NCI-H1048 (cell line): Measurements from ENCODE around the gene SAP130.
"Not testable (repeated sequence)": the region's sequence is repeated elsewhere in the genome, so short reads cannot be mapped to it uniquely, and the experiment has no call there.

Experiments
- DNase-seq: peaks from one replicate; lab custom pipeline; 2025; lab: John Stamatoyannopoulos, UW

SAP130 gene

GRCh38 chr2:127953128-127953718 lies 74.6 kb downstream of the SAP130 start:
- no peak for DNase-seq

DNA sequence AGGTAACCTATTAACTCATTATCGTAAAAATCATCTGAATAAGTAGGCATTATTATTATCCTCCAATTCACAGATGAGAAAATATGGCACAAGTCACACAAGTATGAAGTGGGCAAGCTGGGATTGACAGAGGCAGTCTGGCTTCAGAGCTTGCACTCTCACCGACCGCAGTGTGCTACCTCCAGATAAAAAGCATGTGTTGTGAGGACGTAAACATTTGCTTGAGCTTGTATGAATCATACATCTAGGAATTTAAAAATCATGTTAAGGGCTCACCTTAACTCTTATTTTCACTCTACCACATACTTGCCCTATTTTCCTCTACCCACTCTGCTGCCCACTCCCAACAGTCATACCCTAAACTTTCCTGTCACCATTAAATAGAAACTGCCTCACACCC lies 76.8 kb downstream of the SAP130 start:
- DNase-seq, result no peak

DNA sequence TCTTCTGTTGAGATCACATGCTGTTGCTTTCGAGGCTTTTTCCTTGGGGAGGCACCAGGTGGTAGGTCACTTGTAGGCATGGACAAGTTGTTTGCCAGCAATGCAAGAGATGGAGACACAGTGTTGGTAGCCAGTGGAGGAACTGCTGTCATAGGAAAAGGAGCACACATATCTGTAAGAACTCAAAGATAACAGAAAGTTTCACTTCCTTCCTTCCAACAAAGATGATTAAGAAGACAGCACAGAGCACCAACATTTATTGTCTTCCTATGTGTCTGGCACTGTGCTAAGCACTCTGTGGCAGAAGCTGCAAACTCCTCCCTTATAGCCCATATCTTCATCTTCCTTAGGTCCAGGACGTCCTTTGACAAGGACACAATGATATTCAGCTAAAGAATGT lies 77.6 kb downstream of the SAP130 start:
- no peak for DNase-seq

DNA sequence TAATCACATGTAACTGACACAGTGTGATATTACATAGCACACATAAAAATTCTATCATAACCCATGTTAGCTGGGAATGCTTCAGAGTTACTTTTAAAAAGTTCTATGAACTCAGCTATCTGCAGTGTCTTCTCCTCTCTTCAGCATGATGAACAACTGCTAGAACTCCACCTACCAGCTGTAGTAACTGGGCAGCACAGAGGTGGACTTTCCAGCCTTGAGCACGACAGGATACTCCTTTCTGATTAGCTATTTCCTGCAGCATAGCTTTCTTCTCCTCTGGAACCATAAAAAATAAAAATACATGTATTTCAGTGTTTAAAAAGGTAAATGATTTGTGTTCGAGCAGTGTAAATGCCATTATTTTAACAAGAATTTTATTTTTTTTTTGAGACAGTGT lies 82.6 kb downstream of the SAP130 start:
- DNase-seq, result no peak

GRCh38 chr2:127943186-127943585 lies 84.7 kb downstream of the SAP130 start:
- no peak for DNase-seq

DNA sequence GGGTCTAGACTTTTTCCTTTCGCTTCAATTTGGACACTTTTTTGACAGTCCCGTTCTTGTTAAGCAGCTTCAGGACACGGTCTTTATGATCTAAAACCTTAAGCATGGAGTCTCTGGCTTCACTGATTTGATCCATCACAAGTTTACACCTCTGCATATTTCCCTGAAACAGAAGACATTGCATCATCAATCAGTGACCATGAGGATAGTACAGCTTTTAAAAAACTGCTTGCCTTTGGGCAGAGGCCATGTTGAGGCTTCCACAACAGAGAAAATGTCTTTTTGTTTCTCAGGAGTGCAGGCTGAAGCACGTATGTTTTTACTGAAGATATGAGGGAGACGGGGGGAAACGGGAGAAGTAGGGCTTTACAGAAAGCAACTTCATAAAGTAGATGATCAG lies 85.9 kb downstream of the SAP130 start:
- no peak for DNase-seq

- no peak for DNase-seq
Measured at GRCh38 chr2:127941461-127941860, 86.4 kb downstream of the SAP130 start.

DNA sequence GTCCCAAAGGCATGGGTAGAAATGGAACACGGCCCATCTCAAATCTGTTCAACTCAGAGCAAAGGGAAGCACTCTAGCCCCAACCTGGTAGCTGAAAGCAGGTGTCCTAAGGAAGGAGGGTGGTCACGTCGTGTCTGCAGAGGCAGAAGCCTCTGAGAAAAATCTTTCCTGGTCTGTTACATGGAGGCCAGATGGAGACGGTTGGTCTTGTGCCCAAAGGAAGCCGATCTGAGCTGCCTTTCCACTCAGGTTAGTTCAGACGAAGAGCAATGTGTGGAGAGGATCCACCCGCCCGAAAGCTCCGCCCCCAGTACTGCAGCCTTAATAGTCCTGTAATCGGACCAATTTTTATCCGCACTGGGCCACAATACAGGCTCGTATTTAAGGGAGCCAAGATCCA lies 87.2 kb downstream of the SAP130 start:
- no peak for DNase-seq

DNA sequence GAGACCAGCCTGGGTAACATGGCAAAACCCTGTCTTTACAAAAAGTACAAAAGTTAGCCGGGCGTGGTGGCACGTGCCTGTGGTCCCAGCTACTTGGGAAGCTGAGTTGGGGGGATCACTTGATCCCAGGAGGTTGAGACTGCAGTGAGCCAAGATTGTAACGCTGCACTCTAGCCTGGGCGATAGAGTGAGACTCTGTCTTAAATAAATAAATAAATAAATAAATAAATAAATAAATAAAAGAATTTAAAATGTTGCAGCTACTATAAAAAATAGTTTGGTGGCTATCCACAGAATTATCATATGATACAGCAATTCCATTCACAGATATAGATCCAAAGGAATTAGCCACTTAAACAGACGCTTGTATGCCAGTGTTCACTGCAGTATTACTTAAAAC lies 92.5 kb downstream of the SAP130 start:
- no peak for DNase-seq

GRCh38 chr2:127932199-127932876 lies 95.5 kb downstream of the SAP130 start:
- no peak for DNase-seq

DNA sequence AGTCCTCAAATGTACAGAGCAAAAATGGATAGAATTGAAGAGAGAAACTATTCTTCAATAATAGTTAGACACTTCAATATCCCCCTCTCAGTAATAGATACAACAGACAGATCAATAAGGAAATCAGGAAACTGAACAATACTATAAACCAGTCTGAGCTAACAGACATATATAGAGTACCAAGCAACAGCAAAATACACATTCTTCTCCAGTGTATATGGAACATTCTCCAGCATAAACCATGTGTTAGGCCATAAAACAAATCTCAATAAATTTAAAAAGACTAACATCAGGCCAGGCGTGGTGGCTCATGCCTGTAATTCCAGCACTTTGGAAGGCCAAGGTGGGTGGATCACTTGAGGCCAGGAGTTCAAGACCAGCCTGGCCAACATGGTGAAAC lies 98.4 kb downstream of the SAP130 start:
- no peak for DNase-seq

GRCh38 chr2:127927384-127927783 lies 100.5 kb downstream of the SAP130 start:
- no peak for DNase-seq

DNA sequence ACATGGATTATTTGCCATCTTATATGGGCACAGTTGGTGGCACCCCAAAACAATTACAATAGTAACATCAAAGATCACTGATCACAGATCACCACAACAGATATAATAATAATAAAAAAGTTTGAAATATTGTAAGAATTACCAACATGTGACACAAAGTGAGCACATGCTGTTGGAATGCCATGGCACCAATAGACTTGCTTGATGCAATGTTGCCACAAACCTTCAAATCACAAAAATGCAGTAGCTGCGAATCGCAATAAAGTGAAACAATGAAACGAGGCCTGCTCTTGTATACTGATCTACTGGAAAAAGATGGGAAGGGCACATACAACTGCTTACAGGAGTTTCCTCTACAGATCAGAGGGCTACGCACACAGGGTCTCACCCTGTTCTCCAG lies 109.9 kb downstream of the SAP130 start:
- DNase-seq, result no peak

DNA sequence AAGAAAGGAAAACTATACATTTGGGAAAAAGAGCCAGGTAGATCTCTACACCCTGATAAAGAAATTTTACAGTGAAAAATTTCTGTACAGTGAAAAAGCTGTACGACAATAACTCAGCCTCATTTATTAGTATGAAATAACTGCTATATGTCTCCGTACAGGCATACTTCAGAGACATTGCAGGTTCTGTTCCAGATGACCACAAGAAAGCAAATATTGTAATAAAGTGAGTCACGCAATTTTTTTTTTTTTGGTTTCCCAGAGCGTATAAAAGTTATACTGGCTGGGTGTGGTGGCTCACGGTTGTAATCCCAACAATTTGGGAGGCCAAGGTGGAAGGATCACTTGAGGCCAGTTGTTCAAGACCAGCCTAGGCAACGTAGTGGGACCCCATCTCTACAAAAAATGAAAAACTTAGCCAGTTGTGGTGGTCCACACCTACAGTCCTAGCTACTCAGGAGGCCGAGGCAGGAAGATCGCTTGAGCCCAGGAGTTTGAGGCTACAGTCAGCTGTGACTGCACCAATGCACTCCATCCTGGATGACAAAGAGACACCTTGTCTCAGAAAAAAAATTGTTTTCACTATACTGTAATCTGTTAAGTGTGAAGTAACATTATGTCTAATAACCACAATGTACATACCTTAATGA lies 113.9 kb downstream of the SAP130 start:
- no peak for DNase-seq

DNA sequence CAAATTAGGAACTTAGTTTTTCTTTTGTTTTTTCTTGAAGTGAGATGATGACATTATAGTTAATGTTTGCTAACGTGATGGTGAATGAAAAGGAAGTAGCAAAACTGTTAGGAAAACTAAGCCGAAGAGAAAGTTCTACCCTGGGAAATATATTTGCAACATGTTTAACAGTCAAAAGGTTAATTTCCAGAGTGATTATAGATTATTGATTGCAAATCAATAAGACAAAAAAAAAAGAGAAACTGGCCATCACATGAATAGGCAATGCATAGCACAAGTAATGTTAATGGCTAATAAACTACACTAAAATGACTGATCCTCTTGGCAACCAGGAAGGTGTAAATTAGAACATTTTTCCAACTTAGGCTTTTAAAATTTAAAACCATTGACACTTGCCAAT lies 116.1 kb downstream of the SAP130 start:
- DNase-seq, result no peak

DNA sequence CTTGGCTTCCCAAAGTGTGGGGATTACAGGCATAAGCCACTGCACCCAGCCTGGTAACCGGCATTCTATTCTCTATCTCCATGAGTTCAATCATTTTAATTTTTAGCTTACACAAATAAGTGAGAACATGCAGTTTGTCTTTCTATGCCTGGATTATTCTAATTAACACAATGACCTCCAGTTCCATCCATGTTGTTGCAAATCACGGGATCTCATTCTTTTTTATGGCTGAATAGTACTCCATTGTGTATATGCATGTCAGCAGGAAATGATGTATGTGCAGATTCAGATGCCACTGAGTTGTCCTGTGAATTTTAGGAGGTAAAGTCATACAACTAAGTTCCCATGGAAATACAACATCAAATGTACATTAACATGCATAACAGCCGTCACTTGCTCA lies 117.4 kb downstream of the SAP130 start:
- no peak for DNase-seq

DNA sequence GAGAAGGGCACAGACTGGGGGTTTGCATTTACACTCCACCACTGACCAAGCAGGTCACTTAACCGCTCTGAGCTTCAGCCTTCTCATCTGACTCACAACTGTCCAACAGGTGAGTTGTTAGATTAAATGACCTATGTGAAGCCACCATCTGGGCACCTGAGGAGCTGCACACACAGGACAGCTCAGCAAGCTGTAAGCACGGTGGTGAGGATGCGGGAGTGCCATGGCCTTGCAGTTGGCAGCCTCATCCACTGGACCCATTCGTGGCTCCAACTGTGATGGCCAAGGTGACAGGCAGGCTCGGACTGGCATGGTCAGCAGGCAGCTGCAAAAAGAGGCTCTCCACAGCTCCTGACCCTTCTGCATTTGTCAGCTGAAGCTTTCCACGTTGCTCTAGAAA lies 118.8 kb downstream of the SAP130 start:
- DNase-seq, result no peak

DNA sequence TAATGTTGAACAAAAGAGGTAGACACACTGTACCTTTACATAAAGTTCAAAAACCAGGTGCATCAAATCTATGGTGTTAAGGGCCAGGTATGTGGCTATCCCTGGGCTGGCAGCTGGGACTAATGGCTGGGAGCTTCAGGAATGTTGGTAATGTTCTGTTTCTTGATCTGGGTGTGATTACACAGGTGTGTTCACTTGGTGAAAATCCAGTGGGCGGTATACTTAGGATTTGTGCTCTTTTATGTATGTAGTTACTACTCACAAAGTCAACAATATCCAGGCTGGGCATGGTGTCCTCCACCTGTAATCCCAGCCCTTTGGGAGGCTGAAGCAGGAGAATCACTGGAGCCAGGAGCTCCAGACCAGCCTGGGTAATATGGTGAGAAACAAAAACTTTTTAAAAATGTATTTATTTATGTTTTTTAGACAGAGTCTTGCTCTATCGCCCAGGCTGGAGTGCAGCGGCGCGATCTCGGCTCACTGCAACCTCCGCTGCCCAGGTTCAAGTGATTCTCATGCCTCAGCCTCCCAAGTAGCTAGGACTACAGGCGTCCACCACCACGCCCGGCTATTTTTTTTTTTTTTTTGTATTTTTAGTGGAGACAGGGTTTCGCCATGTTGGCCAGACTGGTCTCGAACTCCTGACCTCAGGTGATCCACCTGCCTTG lies 120.0 kb downstream of the SAP130 start:
- DNase-seq, result not testable (repeated sequence)

DNA sequence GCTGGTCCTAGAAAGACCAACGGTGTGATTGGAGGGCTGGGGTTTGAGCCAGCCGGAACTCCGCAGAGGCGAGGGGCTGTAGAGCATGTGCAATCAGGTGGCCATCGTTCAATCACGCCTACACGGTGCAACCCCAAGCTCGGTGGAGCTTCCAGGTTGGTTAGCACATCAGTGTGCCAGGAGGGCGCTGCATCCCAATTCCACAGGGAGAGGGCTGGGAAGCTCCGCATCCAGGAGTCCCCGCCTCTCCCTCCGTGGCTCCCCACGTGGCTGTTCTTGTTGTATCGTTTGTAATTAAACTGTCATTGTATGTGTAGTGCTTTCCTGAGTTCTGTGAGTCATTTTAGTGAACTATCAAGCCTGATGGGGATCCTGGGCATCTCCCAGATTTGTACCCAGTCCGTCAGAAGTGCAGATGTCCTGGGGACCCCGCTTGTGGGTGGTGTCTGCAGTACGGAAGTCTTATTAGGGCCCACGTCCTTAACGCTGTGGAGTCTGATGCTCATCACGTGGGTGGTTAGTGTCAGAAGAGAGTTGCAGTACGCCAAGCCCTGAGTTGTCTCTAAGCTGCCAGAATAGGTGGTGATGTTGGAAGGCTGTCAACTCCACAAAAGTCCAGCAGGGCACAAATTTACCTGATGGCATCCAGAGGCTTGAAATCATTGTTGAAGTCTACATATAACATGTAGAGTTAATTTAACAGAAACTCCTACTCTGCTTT lies 121.5 kb downstream of the SAP130 start:
- no peak for DNase-seq

GRCh38 chr2:127901339-127902056 lies 126.4 kb downstream of the SAP130 start:
- no peak for DNase-seq

- no peak for DNase-seq
Measured at GRCh38 chr2:127897531-127898211, 130.2 kb downstream of the SAP130 start.
